Left ventricle myocardium inferior (tissue), 1 donor: ENCODE measurements around the gene CD84. TPM values are rescaled to one million over a fixed set of nuclear protein-coding genes. Genes with fewer than 3 reads are reported as not detected.
"Not testable (repeated sequence)": the region's sequence is repeated elsewhere in the genome, so short reads cannot be mapped to it uniquely, and the experiment has no call there.

Source experiments
- DNase-seq: peaks from one replicate; pipeline ENCODE4 v3.0.0-alpha.2; 2020
- H3K27ac ChIP-seq: fragments of 200-600 bp; replicated peaks from 2 replicates; pipeline ENCODE4 v1.8.0; 2021
- H3K27me3 ChIP-seq: fragments of 200-600 bp; 2 replicates; pipeline ENCODE4 v1.8.0; 2021; ENCODE audit warnings: low read depth
- H3K36me3 ChIP-seq: fragments of 200-600 bp; 2 replicates; pipeline ENCODE4 v1.8.0; 2021
- H3K4me1 ChIP-seq: fragments of 200-600 bp; 2 replicates; pipeline ENCODE4 v1.8.0; 2021
- H3K4me3 ChIP-seq: fragments of 200-600 bp; 2 replicates; pipeline ENCODE4 v1.8.0; 2021; ENCODE audit warnings: mild to moderate bottlenecking, moderate library complexity
- H3K9me3 ChIP-seq: fragments of 200-600 bp; replicated peaks from 2 replicates; pipeline ENCODE4 v1.8.0; 2021
- CTCF ChIP-seq: fragments of 200-600 bp; IDR thresholded peaks from 2 replicates; pipeline ENCODE4 v1.8.0; 2021; ENCODE audit warnings: antibody characterized with exemption, mild to moderate bottlenecking, borderline replicate concordance
- intact Hi-C: fragments of 100-400 bp; cut with micrococcal nuclease; formaldehyde crosslinking; loops from one replicate; pipeline ENCODE4 v1.11.0; 2022
- total RNA-seq: library from RNA; stranded (reverse); fragmentation: NEBNext Ultra II Directional; extraction: Animal tissue kit (Norgen Biotek cat#: 25700); gene quantifications from one replicate; pipeline ENCODE4 v1.2.1, GENCODE V29; 2021
- donor health status: DM: no; HTN: yes; CAD: no; lungs with severe emphysema.

CD84 gene
- total RNA-seq, 1 donor from 2014 or later: 3.6 TPM

- Histone ChIP-seq H3K27ac (no peak overlapping the region), H3K4me3 (no peak overlapping the region), H3K4me1 (peaks cover 14% of the 10 kb centered on the region), H3K9me3 (peaks cover 34% of the 10 kb centered on the region), H3K27me3 (no peaks in the 10 kb centered on the region), H3K36me3 (no peaks in the 10 kb centered on the region)
- TF ChIP-seq CTCF: no peak
- DNase-seq: no peak
- intact Hi-C loops: no loop called here
Measured at GRCh38 chr1:160537714-160538665, 41.3 kb downstream of the CD84 start.

DNA sequence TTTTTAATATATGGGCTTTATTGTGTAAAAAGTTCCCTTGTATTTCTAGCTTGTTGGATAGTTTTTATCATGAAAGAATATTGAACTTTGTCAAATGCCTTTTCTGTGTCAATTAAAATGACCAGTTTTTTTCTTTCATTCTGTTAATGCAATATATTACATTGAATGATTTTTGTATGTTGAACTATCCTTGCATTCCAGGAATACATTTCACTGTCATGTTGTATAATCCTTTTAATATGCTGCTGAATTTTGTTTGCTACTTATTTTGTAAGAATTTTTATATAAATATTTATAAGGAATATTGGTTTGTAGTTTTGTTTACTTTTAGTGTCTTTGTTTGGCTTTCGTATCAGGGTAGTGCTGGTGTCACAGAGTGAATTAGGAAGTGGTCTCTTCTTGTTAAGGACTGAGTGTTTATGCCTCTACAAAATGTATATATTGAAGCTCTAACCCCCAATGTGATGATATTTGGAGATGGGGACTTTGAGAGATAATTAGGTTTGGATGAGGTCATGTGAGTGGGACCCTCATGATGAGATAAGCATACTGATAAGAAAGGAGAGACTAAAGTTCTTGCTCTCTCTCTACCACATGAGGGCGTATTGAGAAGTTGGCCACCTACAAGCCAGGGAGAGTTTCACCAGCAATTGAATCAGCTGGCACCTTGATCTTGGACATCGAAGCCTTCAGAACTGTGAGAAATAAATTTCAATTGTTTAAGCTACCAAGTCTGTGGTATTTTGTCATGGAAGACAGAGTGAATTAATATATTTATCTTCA is 44.3 kb downstream of the CD84 start:
- no peak for TF ChIP-seq CTCF
- no peak overlapping the region for H3K4me3 ChIP-seq
- peaks cover 6% of the 10 kb centered on the region for H3K4me1 ChIP-seq
- no peak overlapping the region for H3K27ac ChIP-seq
- intact Hi-C loops: no loop called here
- DNase-seq: no peak
- peaks cover 41% of the 10 kb centered on the region for H3K9me3 ChIP-seq
- H3K27me3 ChIP-seq: no peaks in the 10 kb centered on the region
- no peaks in the 10 kb centered on the region for H3K36me3 ChIP-seq

DNA sequence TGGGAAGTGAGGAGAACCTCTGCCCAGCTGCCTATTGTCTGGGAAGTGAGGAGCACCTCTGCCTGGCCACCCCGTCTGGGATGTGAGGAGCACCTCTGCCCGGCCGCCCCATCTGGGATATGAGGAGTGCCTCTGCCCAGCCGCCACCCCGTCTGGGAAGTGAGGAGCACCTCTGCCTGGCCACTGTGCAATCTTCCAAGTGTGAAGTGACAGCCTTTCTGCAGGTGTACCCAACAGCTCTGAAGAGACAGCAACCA is 46.8 kb downstream of the CD84 start:
- H3K9me3 ChIP-seq: peaks cover 53% of the 10 kb centered on the region
- H3K27ac ChIP-seq, H3K4me1 ChIP-seq, intact Hi-C loops, DNase-seq, H3K4me3 ChIP-seq, H3K36me3 ChIP-seq, H3K27me3 ChIP-seq: not testable (repeated sequence)

GRCh38 chr1:160531809-160532556 is 47.3 kb downstream of the CD84 start:
- H3K36me3 ChIP-seq, DNase-seq, intact Hi-C loops, H3K27me3 ChIP-seq, H3K4me1 ChIP-seq, H3K27ac ChIP-seq, H3K4me3 ChIP-seq: not testable (repeated sequence)
- peaks cover 53% of the 10 kb centered on the region for H3K9me3 ChIP-seq

DNA sequence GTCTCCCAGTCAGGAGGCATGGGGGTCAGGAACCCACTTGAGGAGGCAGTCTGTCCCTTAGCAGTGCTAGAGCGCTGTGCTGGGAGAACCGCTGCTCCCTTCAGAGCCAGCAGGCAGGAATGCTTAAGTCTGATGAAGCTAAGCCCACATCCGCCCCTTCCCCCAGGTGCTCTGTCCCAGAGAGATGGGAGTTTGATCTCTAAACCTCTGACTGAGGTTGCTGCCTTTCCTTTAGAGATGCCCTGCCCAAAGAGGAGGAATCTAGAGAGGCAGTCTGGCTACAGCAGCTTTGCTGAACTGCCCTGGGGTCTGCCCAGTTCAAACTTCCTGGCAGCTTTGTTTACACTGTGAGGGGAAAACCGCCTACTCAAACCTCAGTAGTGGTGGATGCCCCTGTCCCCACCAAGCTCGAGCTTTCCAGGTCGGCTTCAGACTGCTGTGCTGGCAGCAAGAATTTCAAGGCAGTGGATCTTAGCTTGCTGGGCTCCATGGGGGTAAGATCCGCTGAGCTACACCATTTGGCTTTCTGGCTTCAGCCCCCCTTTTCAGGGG is 49.8 kb downstream of the CD84 start:
- intact Hi-C loops: not testable (repeated sequence)

GRCh38 chr1:160523789-160524188 is 55.5 kb downstream of the CD84 start:
- intact Hi-C loops, H3K27me3 ChIP-seq, H3K36me3 ChIP-seq, H3K4me1 ChIP-seq, DNase-seq, H3K27ac ChIP-seq, H3K4me3 ChIP-seq: not testable (repeated sequence)
- peaks cover 22% of the 10 kb centered on the region for H3K9me3 ChIP-seq

More for the DNA sequence above, 49.8 kb downstream of the CD84 start:
- H3K4me1 ChIP-seq, H3K27ac ChIP-seq, H3K36me3 ChIP-seq, H3K4me3 ChIP-seq, DNase-seq, H3K27me3 ChIP-seq: not testable (repeated sequence)
- H3K9me3 ChIP-seq: peaks cover 44% of the 10 kb centered on the region

- DNase-seq: no peak
- Histone ChIP-seq H3K9me3 (peaks cover 15% of the 10 kb centered on the region), H3K36me3 (no peaks in the 10 kb centered on the region), H3K4me1 (no peaks in the 10 kb centered on the region), H3K27ac (no peak within 1 kb of the TSS), H3K4me3 (no peak within 1 kb of the TSS), H3K27me3 (peaks cover 7% of the 10 kb centered on the region)
- no peak for TF ChIP-seq CTCF
- intact Hi-C loops: no loop called here
Measured at GRCh38 chr1:160522622-160523345, 56.5 kb downstream of the CD84 start, which contains the start of gene SLAMF6. TSS of gene SLAMF6 (minus strand) at chr1:160523255. CDS start at chr1:160523192, 63 bp downstream.
